PFSK-1 (cell line): ENCODE data around the gene GPN2.

ENCODE experiments used
- FOXP2 ChIP-seq: optimal IDR thresholded peaks from 2 replicates; pipeline ENCODE3; 2011; ENCODE audit warnings: borderline replicate concordance, control low read depth, inconsistent platforms; ENCODE audit not compliant: insufficient read depth; ENCODE audit errors: extremely low read length, extremely low read depth
- POLR2AphosphoS5 ChIP-seq: IDR thresholded peaks from 2 replicates; pipeline ENCODE4 v1.6.1; 2012; ENCODE audit warnings: low read depth, mild to moderate bottlenecking, control low read depth, low read length, moderate library complexity
- REST ChIP-seq, 2 experiments: IDR thresholded peaks; 2 replicates each; pipeline versions ENCODE4 v1.6.1 to v1.8.0; 2011 to 2012; ENCODE audit warnings: low read depth in 2 of 2, low read length in 2 of 2, control low read depth in 1 of 2, inconsistent platforms in 1 of 2, mild to moderate bottlenecking in 1 of 2, moderate library complexity in 1 of 2; ENCODE audit not compliant: insufficient read depth in 1 of 2
- SIN3A ChIP-seq: IDR thresholded peaks from 2 replicates; pipeline ENCODE4 v1.6.1; 2012; ENCODE audit warnings: mild to moderate bottlenecking, low read length, moderate library complexity, borderline replicate concordance; ENCODE audit not compliant: insufficient read depth
- TAF1 ChIP-seq: IDR thresholded peaks from 2 replicates; pipeline ENCODE4 v1.6.1; 2012; ENCODE audit warnings: low read length, control low read depth, borderline replicate concordance; ENCODE audit not compliant: insufficient read depth

Gene GPN2

GRCh38 chr1:26863685-26864077 lies 26.4 kb downstream of the GPN2 start:
- no peak for TF ChIP-seq REST (IDR thresholded peaks at IDR 0.05; ENCODE audit: insufficient read depth in 1 of 2, low read depth in 2 of 2, low read length in 2 of 2)
- TF ChIP-seq SIN3A = no peak
- TF ChIP-seq TAF1 = no peak
- no peak for TF ChIP-seq FOXP2
- TF ChIP-seq POLR2AphosphoS5 = no peak

GRCh38 chr1:26862781-26863684 lies 27.1 kb downstream of the GPN2 start, which contains the start of gene SFN:
Gene SFN, plus strand, starts transcription at chr1:26863149. Its CDS starts 64 bp downstream, at chr1:26863213.
- TF ChIP-seq FOXP2 (no peak), REST (IDR thresholded peaks at IDR 0.05; ENCODE audit: insufficient read depth in 1 of 2, low read depth in 2 of 2, low read length in 2 of 2) (no peak), TAF1 (no peak), SIN3A (no peak), POLR2AphosphoS5 (no peak)

- TF ChIP-seq SIN3A (no peak), FOXP2 (no peak), TAF1 (no peak), POLR2AphosphoS5 (no peak), REST (IDR thresholded peaks at IDR 0.05; ENCODE audit: insufficient read depth in 1 of 2, low read depth in 2 of 2, low read length in 2 of 2) (no peak)
Observed at GRCh38 chr1:26861889-26862378, 28.1 kb downstream of the GPN2 start.

GRCh38 chr1:26861286-26861701 lies 28.8 kb downstream of the GPN2 start:
- TF ChIP-seq REST (IDR thresholded peaks at IDR 0.05; ENCODE audit: insufficient read depth in 1 of 2, low read depth in 2 of 2, low read length in 2 of 2) = no peak
- no peak for TF ChIP-seq SIN3A
- no peak for TF ChIP-seq FOXP2
- no peak for TF ChIP-seq TAF1
- no peak for TF ChIP-seq POLR2AphosphoS5
